A549 (cell line): ENCODE results near the gene PLCH2.

ENCODE experiments used
- BHLHE40 ChIP-seq: IDR thresholded peaks from 2 replicates; pipeline ENCODE4 v1.6.1; 2012; ENCODE audit warnings: low read depth, low read length, inconsistent platforms
- CTCF ChIP-seq: fragments of >200 bp; sonication (Bioruptor Twin); formaldehyde crosslinking; IDR thresholded peaks from 3 replicates; pipeline ENCODE4 v1.5.1; 2016
- MAX ChIP-seq: IDR thresholded peaks from 2 replicates; pipeline ENCODE4 v1.6.1; 2012

DNA sequence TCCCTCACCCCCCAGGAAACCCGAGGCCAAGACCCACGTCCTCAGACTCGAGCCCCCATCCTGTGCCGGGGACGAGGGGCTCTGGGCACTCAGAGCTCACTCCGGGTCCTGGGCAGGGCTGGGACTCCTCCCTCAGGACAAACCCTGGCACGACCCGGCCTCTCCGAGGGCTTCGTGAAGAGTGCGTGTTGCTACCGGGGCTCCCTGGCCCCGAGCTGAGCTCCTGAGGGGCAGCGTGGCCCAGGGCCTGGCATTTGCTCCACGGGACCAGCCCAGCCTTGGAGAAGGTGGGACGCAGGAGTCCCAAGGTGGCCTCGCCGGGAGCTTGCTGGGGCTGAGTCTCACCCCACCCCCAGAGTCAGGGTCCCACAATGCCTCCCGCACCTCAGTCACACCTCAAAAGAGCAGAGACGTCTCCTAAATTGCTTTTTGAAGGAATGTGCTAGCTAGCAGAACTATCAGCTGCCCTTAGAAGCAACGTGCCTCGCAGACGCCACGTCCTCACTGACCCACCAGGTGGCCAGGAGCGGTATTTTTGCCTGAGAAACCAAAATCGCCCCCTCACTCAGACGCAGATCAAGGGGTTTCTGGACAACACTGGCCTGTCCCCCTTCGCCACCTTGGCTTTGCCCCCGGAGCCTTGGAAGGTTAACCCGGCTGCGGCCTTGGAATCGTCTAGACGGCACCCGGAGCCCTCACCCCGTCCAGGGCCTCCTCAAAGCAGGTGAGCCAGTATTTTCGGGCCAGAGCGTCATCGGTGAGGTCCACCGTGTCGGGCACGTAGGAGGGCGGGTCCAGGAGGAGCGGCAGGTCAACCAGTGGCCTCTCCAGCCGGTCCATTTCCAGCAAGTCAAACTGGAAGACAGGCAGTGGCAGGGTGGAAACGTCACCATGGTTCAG lies 39.0 kb downstream of the PLCH2 start:
- TF ChIP-seq CTCF (no peak), MAX (no peak), BHLHE40 (no peak)
